ENCODE data around the gene ALDH8A1.

ALDH8A1 gene

GRCh38 chr6:134883314-134883713 is 66.6 kb downstream of the ALDH8A1 start:
- H3K4me1 ChIP-seq (ENCODE audit: insufficient read depth, insufficient read length), result no peaks in the 10 kb centered on the region
- DNase-seq (ENCODE audit: low read depth, low spot score), result no peak
- TF ChIP-seq YY1 (IDR thresholded peaks at IDR 0.05; ENCODE audit: insufficient read depth, insufficient read length) (no peak), ZNF274 (IDR thresholded peaks at IDR 0.05; ENCODE audit: low read depth, low read length) (no peak), SUZ12 (IDR thresholded peaks at IDR 0.05; ENCODE audit: extremely low read depth, insufficient read depth, insufficient read length) (no peak)
- no peak overlapping the region for H3K9ac ChIP-seq (ENCODE audit: insufficient read length, low read depth)
- H3K27me3 ChIP-seq (ENCODE audit: insufficient read depth, insufficient read length), result no peaks in the 10 kb centered on the region
- H3K36me3 ChIP-seq (ENCODE audit: insufficient read depth, insufficient read length, low read length), result no peaks in the 10 kb centered on the region
- H3K9me3 ChIP-seq (ENCODE audit: insufficient read depth, low read length), result no peaks in the 10 kb centered on the region
- no peak overlapping the region for H3K4me3 ChIP-seq (ENCODE audit: insufficient read length, low read depth)

- no peak overlapping the region for H3K9ac ChIP-seq (ENCODE audit: insufficient read length, low read depth)
Measured at GRCh38 chr6:134882426-134883038, 67.4 kb downstream of the ALDH8A1 start.

GRCh38 chr6:134880487-134881190 is 69.3 kb downstream of the ALDH8A1 start:
- no peak for DNase-seq (ENCODE audit: low read depth, low spot score)
- Histone ChIP-seq H3K4me3 (ENCODE audit: insufficient read length, low read depth) (no peak overlapping the region), H3K4me1 (ENCODE audit: insufficient read depth, insufficient read length) (no peaks in the 10 kb centered on the region), H3K9ac (ENCODE audit: insufficient read length, low read depth) (no peak overlapping the region), H3K27me3 (ENCODE audit: insufficient read depth, insufficient read length) (no peaks in the 10 kb centered on the region), H3K36me3 (ENCODE audit: insufficient read depth, insufficient read length, low read length) (no peaks in the 10 kb centered on the region), H3K9me3 (ENCODE audit: insufficient read depth, low read length) (peaks cover 3% of the 10 kb centered on the region; the same call in 1 of the 2 replicates)
- TF ChIP-seq ZNF274 (IDR thresholded peaks at IDR 0.05; ENCODE audit: low read depth, low read length) (no peak), YY1 (IDR thresholded peaks at IDR 0.05; ENCODE audit: insufficient read depth, insufficient read length) (no peak), SUZ12 (IDR thresholded peaks at IDR 0.05; ENCODE audit: extremely low read depth, insufficient read depth, insufficient read length) (no peak)

More at GRCh38 chr6:134882426-134883038, 67.4 kb downstream of the ALDH8A1 start:
- Histone ChIP-seq H3K4me1 (ENCODE audit: insufficient read depth, insufficient read length) (no peaks in the 10 kb centered on the region), H3K36me3 (ENCODE audit: insufficient read depth, insufficient read length, low read length) (no peaks in the 10 kb centered on the region), H3K9me3 (ENCODE audit: insufficient read depth, low read length) (no peaks in the 10 kb centered on the region), H3K4me3 (ENCODE audit: insufficient read length, low read depth) (no peak overlapping the region), H3K27me3 (ENCODE audit: insufficient read depth, insufficient read length) (no peaks in the 10 kb centered on the region)
- DNase-seq (ENCODE audit: low read depth, low spot score), result no peak
- TF ChIP-seq SUZ12 (IDR thresholded peaks at IDR 0.05; ENCODE audit: extremely low read depth, insufficient read depth, insufficient read length) (no peak), YY1 (IDR thresholded peaks at IDR 0.05; ENCODE audit: insufficient read depth, insufficient read length) (no peak), ZNF274 (IDR thresholded peaks at IDR 0.05; ENCODE audit: low read depth, low read length) (no peak)

- no peak for DNase-seq (ENCODE audit: low read depth, low spot score)
- no peak overlapping the region for H3K9ac ChIP-seq (ENCODE audit: insufficient read length, low read depth)
- TF ChIP-seq YY1 (IDR thresholded peaks at IDR 0.05; ENCODE audit: insufficient read depth, insufficient read length) (no peak), SUZ12 (IDR thresholded peaks at IDR 0.05; ENCODE audit: extremely low read depth, insufficient read depth, insufficient read length) (no peak), ZNF274 (IDR thresholded peaks at IDR 0.05; ENCODE audit: low read depth, low read length) (no peak)
Measured at GRCh38 chr6:134878136-134878535, 71.8 kb downstream of the ALDH8A1 start.

GRCh38 chr6:134875367-134875766 is 74.5 kb downstream of the ALDH8A1 start:
- peaks cover 11% of the 10 kb centered on the region; the same call in 1 of the 2 replicates for H3K9me3 ChIP-seq (ENCODE audit: insufficient read depth, low read length)
- no peak overlapping the region for H3K9ac ChIP-seq (ENCODE audit: insufficient read length, low read depth)
- no peak for DNase-seq (ENCODE audit: low read depth, low spot score)
- no peak for TF ChIP-seq YY1 (IDR thresholded peaks at IDR 0.05; ENCODE audit: insufficient read depth, insufficient read length)
- TF ChIP-seq SUZ12 (IDR thresholded peaks at IDR 0.05; ENCODE audit: extremely low read depth, insufficient read depth, insufficient read length), result no peak
- no peak for TF ChIP-seq ZNF274 (IDR thresholded peaks at IDR 0.05; ENCODE audit: low read depth, low read length)
- no peaks in the 10 kb centered on the region for H3K27me3 ChIP-seq (ENCODE audit: insufficient read depth, insufficient read length)
- H3K4me1 ChIP-seq (ENCODE audit: insufficient read depth, insufficient read length), result no peaks in the 10 kb centered on the region
- no peak overlapping the region for H3K4me3 ChIP-seq (ENCODE audit: insufficient read length, low read depth)
- no peaks in the 10 kb centered on the region for H3K36me3 ChIP-seq (ENCODE audit: insufficient read depth, insufficient read length, low read length)

More at GRCh38 chr6:134878136-134878535, 71.8 kb downstream of the ALDH8A1 start:
- H3K4me1 ChIP-seq (ENCODE audit: insufficient read depth, insufficient read length), result no peaks in the 10 kb centered on the region
- H3K4me3 ChIP-seq (ENCODE audit: insufficient read length, low read depth), result no peak overlapping the region
- H3K36me3 ChIP-seq (ENCODE audit: insufficient read depth, insufficient read length, low read length), result no peaks in the 10 kb centered on the region
- peaks cover 11% of the 10 kb centered on the region; the same call in 1 of the 2 replicates for H3K9me3 ChIP-seq (ENCODE audit: insufficient read depth, low read length)
- H3K27me3 ChIP-seq (ENCODE audit: insufficient read depth, insufficient read length), result no peaks in the 10 kb centered on the region

GRCh38 chr6:134873500-134874388 is 76.2 kb downstream of the ALDH8A1 start:
- Histone ChIP-seq H3K4me3 (ENCODE audit: insufficient read length, low read depth) (no peak overlapping the region), H3K27me3 (ENCODE audit: insufficient read depth, insufficient read length) (no peaks in the 10 kb centered on the region), H3K4me1 (ENCODE audit: insufficient read depth, insufficient read length) (no peaks in the 10 kb centered on the region), H3K9me3 (ENCODE audit: insufficient read depth, low read length) (peaks cover 11% of the 10 kb centered on the region; the same call in 1 of the 2 replicates), H3K9ac (ENCODE audit: insufficient read length, low read depth) (no peak overlapping the region), H3K36me3 (ENCODE audit: insufficient read depth, insufficient read length, low read length) (no peaks in the 10 kb centered on the region)
- TF ChIP-seq YY1 (IDR thresholded peaks at IDR 0.05; ENCODE audit: insufficient read depth, insufficient read length) (no peak), SUZ12 (IDR thresholded peaks at IDR 0.05; ENCODE audit: extremely low read depth, insufficient read depth, insufficient read length) (no peak), ZNF274 (IDR thresholded peaks at IDR 0.05; ENCODE audit: low read depth, low read length) (no peak)
- no peak for DNase-seq (ENCODE audit: low read depth, low spot score)
